ENCODE measurements around the gene TFEC.
"Not testable (repeated sequence)": the region's sequence is repeated elsewhere in the genome, so short reads cannot be mapped to it uniquely, and the experiment has no call there.

TFEC gene

DNA sequence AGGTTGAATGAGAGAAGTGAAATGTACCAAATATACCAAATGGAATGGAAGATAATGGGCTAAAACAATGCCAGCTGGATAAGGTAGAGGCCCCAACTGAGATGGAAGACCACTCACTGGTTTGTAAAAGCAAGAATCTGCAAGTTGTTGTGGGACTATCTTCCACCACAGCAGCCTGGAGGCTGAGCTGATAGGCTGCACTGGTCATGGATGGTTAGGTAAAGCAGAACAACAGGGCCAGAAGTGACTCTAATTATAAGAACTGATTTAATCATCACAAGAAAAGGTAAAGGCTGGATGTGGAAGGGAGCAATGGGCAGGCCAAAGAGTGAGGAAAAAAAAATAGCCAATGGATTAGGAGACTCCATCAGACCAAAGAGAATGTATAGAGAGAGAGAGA lies 11.8 kb downstream of the TFEC start:
- no peak for DNase-seq
- H3K36me3 ChIP-seq, result no peaks in the 10 kb centered on the region
- no peaks in the 10 kb centered on the region for H3K27me3 ChIP-seq (ENCODE audit: insufficient read depth, low read depth, severe bottlenecking)
- no peak overlapping the region for H3K27ac ChIP-seq
- TF ChIP-seq, protein P1, sequence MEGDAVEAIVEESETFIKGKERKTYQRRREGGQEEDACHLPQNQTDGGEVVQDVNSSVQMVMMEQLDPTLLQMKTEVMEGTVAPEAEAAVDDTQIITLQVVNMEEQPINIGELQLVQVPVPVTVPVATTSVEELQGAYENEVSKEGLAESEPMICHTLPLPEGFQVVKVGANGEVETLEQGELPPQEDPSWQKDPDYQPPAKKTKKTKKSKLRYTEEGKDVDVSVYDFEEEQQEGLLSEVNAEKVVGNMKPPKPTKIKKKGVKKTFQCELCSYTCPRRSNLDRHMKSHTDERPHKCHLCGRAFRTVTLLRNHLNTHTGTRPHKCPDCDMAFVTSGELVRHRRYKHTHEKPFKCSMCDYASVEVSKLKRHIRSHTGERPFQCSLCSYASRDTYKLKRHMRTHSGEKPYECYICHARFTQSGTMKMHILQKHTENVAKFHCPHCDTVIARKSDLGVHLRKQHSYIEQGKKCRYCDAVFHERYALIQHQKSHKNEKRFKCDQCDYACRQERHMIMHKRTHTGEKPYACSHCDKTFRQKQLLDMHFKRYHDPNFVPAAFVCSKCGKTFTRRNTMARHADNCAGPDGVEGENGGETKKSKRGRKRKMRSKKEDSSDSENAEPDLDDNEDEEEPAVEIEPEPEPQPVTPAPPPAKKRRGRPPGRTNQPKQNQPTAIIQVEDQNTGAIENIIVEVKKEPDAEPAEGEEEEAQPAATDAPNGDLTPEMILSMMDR (IDR thresholded peaks at IDR 0.05; ENCODE audit: low read depth, low read length), result no peak
- no peaks in the 10 kb centered on the region for H3K9me3 ChIP-seq (ENCODE audit: severe bottlenecking)
- H3K4me3 ChIP-seq (ENCODE audit: low read depth, low read length), result no peak overlapping the region

DNA sequence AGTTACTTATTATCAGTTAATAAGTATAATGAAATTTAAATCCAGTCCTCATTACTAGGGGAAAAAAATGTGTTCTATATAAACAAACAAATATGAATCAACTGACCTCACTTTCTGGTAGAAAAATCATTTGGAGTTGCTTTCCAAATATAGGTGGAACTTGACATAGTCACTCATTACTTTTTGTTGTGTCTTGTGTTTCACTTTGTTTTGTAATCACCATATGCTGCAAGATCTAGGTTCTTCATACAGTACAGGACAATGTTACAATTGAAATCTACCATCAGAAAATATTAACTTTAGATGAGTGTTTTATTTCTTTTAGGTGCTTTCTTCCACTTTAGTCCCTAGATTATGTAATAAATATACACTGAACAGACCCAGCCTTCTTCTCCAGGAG lies 16.9 kb downstream of the TFEC start:
- Histone ChIP-seq H3K36me3 (no peaks in the 10 kb centered on the region), H3K4me3 (ENCODE audit: low read depth, low read length) (no peak overlapping the region), H3K9me3 (ENCODE audit: severe bottlenecking) (no peaks in the 10 kb centered on the region), H3K27ac (no peak overlapping the region), H3K27me3 (ENCODE audit: insufficient read depth, low read depth, severe bottlenecking) (no peaks in the 10 kb centered on the region)
- TF ChIP-seq, protein P1 (IDR thresholded peaks at IDR 0.05; ENCODE audit: low read depth, low read length), result no peak
- no peak for DNase-seq

DNA sequence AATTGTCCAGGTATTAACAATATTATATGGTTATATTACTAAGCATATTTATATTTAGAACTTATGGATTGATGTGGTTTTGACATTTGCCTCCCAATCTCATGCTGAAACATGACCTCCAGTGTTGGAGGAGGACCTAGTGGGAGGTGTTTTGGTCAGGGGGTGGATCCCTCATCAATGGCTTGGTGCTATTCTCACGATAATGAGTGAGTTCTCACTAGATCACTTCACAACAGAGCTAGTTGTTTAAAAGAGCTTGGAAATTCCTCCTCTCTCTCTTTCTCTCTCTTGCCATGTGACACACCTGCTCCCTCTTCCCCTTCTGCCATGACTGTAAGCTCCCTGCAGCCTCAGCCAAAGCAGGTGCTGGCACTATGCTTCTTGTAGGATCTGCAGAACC lies 19.0 kb downstream of the TFEC start:
- Histone ChIP-seq H3K36me3 (no peaks in the 10 kb centered on the region), H3K27me3 (ENCODE audit: insufficient read depth, low read depth, severe bottlenecking) (no peaks in the 10 kb centered on the region), H3K4me3 (ENCODE audit: low read depth, low read length) (no peak overlapping the region), H3K27ac (no peak overlapping the region), H3K9me3 (ENCODE audit: severe bottlenecking) (no peaks in the 10 kb centered on the region)
- DNase-seq, result no peak
- TF ChIP-seq, protein P1 (IDR thresholded peaks at IDR 0.05; ENCODE audit: low read depth, low read length), result no peak

DNA sequence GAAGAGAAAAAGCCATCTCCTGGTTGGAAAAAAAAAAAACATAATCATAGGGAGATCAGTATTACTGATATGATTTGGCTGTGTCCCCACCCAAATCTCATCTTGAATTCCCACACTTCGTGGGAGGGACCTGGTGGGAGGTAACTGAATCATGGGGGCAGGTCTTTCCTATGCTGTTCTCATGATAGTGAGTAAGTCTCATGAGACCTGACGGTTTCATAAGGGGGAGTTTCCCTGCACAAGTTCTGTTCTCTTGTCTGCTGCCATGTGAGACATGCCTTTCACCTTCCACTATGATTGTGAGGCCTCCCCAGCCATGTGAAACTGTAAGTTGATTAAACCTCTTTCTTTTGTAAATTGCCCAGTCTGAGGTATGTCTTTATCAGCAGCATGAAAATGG lies 25.8 kb downstream of the TFEC start:
- not testable (repeated sequence) for H3K27me3 ChIP-seq (ENCODE audit: insufficient read depth, low read depth, severe bottlenecking); H3K27ac ChIP-seq; DNase-seq; H3K4me3 ChIP-seq (ENCODE audit: low read depth, low read length); H3K9me3 ChIP-seq (ENCODE audit: severe bottlenecking); H3K36me3 ChIP-seq

DNA sequence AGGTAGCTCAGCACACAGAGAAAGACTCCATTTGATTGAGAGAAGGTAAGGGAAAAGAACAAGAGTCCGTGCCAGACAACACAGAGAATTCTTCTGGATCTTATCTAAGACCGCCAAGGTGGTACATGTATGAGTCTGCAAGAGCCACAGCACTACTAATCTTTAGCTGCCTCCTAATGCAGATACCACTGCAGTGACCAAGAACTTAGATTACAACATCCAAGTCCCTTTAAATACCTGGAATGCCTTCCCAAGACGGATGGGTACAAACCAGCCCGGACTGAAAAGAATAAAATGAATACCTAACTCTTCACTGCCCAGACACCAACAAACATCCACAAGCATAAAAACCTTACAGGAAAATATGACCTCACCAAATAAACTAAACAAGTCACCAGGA lies 33.3 kb downstream of the TFEC start:
- Histone ChIP-seq H3K27me3 (ENCODE audit: insufficient read depth, low read depth, severe bottlenecking) (no peaks in the 10 kb centered on the region), H3K27ac (no peak overlapping the region), H3K4me3 (ENCODE audit: low read depth, low read length) (no peak overlapping the region), H3K36me3 (no peaks in the 10 kb centered on the region), H3K9me3 (ENCODE audit: severe bottlenecking) (no peaks in the 10 kb centered on the region)
- TF ChIP-seq, protein P1 (IDR thresholded peaks at IDR 0.05; ENCODE audit: low read depth, low read length), result no peak
- DNase-seq, result no peak

DNA sequence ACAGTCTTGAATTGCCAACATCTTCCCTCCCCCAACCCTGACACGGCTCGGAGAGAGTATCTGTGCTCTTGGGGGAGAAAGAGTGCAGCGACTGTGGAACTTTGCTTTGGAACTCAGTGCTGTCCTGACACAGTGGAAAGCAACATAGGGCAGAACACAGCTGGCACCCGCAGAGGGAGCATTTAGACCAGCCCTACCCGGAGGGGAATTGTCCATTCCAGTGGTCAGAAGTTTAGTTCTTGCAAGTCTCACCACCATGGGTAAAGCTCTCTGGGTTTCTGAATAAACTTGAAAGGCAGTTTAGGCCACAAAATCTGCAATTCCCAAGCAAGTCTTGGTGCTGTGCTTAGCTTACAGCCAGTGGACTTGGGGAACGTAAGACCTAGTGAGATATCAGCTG lies 34.9 kb downstream of the TFEC start:
- no peak for DNase-seq
- Histone ChIP-seq H3K36me3 (no peaks in the 10 kb centered on the region), H3K27ac (no peak overlapping the region), H3K9me3 (ENCODE audit: severe bottlenecking) (no peaks in the 10 kb centered on the region), H3K27me3 (ENCODE audit: insufficient read depth, low read depth, severe bottlenecking) (no peaks in the 10 kb centered on the region), H3K4me3 (ENCODE audit: low read depth, low read length) (no peak overlapping the region)
- TF ChIP-seq, protein P1 (IDR thresholded peaks at IDR 0.05; ENCODE audit: low read depth, low read length), result no peak

Data from WERI-Rb-1 (cell line).